Fibroblast of lung (primary cell): ENCODE data around the gene SNX3. TPM values are rescaled to one million over a fixed set of nuclear protein-coding genes. Genes with fewer than 3 reads are reported as not detected.

ENCODE experiments used
- DNase-seq, 2 donors: peaks; one replicate each; pipeline versions ENCODE4 v3.0.0 to v3.0.0-alpha.2; 2010; ENCODE audit warnings: low read depth in 2 of 2
- H2AFZ ChIP-seq: 2 replicates; pipeline ENCODE4 v1.5.1; 2012; ENCODE audit warnings: low read length, control low read depth, inconsistent platforms
- H3K27ac ChIP-seq: 2 replicates; pipeline ENCODE4 v1.5.1; 2011; ENCODE audit warnings: low read length, control low read depth; ENCODE audit not compliant: insufficient read depth
- H3K27me3 ChIP-seq: 2 replicates; pipeline ENCODE4 v1.5.1; 2011; ENCODE audit warnings: mild to moderate bottlenecking, low read length; ENCODE audit not compliant: control insufficient read depth, insufficient read depth
- H3K36me3 ChIP-seq: 2 replicates; pipeline ENCODE4 v1.5.1; 2011; ENCODE audit warnings: low read length; ENCODE audit not compliant: control insufficient read depth, insufficient read depth
- H3K4me1 ChIP-seq: 2 replicates; pipeline ENCODE4 v1.5.1; 2011; ENCODE audit warnings: low read length; ENCODE audit not compliant: control insufficient read depth, insufficient read depth; ENCODE audit errors: extremely low read depth
- H3K4me2 ChIP-seq: 2 replicates; pipeline ENCODE4 v1.5.1; 2011; ENCODE audit warnings: low read length, control low read depth; ENCODE audit not compliant: insufficient read depth; ENCODE audit errors: extremely low read depth
- H3K4me3 ChIP-seq, 4 experiments: fragments of 200-600 bp in 1 of 4; sonication (generic) in 1 of 4; replicated peaks in 1 of 4; 2 replicates each; pipeline ENCODE4 v1.5.1; 2011 to 2016; ENCODE audit warnings: low read length in 4 of 4, low read depth in 3 of 4, mild to moderate bottlenecking in 3 of 4, control low read depth in 2 of 4, inconsistent platforms in 1 of 4, mixed read lengths in 1 of 4; ENCODE audit not compliant: insufficient read depth in 1 of 4; ENCODE audit errors: control extremely low read depth in 1 of 4
- H3K79me2 ChIP-seq: 2 replicates; pipeline ENCODE4 v1.5.1; 2012; ENCODE audit warnings: mild to moderate bottlenecking, low read length, inconsistent platforms; ENCODE audit not compliant: control insufficient read depth, insufficient read depth
- H3K9ac ChIP-seq: 2 replicates; pipeline ENCODE4 v1.5.1; 2011; ENCODE audit warnings: mild to moderate bottlenecking, low read length, control low read depth; ENCODE audit not compliant: insufficient read depth
- H3K9me3 ChIP-seq: 2 replicates; pipeline ENCODE4 v1.5.1; 2012; ENCODE audit warnings: low read depth, low read length; ENCODE audit not compliant: control insufficient read depth, insufficient read depth
- H4K20me1 ChIP-seq: 2 replicates; pipeline ENCODE4 v1.5.1; 2011; ENCODE audit warnings: low read length; ENCODE audit not compliant: control insufficient read depth, insufficient read depth; ENCODE audit errors: extremely low read depth
- EZH2 ChIP-seq: IDR thresholded peaks from 2 replicates; pipeline ENCODE4 v1.5.1; 2012; ENCODE audit warnings: low read length, control low read depth, mild to moderate bottlenecking; ENCODE audit errors: missing control alignments
- polyA plus RNA-seq, 2 donors: library from polyadenylated mRNA; depleted of rRNA in 1 of 2; stranded (reverse) in 1 of 2; unstranded in 1 of 2; fragments of >200 nt; gene quantifications; 2 replicates each; pipeline ENCODE4 v1.2.1, GENCODE V29; 2011 to 2012; ENCODE audit warnings: missing spikeins in 1 of 2
- total RNA-seq: library from RNA; depleted of rRNA; stranded (reverse); fragments of >200 nt; gene quantifications from 2 replicates; pipeline ENCODE4 v1.2.1, GENCODE V29; 2014
- TF ChIP-seq, protein P1 (sequence below), 2 donors: IDR thresholded peaks in 1 of 2; conservative IDR thresholded peaks in 1 of 2; 1 replicate in 1 of 2; 2 replicates in 1 of 2; pipeline ENCODE4 v1.5.1; 2011 to 2012; ENCODE audit warnings: low read length in 2 of 2, control low read depth in 1 of 2, inconsistent platforms in 1 of 2, low read depth in 1 of 2, mild to moderate bottlenecking in 1 of 2

SNX3 gene
- total and polyA plus RNA-seq, 2 donors (not counting 1 experiment from before 2014, with no cell fraction given), result 209 to 428 TPM

DNA sequence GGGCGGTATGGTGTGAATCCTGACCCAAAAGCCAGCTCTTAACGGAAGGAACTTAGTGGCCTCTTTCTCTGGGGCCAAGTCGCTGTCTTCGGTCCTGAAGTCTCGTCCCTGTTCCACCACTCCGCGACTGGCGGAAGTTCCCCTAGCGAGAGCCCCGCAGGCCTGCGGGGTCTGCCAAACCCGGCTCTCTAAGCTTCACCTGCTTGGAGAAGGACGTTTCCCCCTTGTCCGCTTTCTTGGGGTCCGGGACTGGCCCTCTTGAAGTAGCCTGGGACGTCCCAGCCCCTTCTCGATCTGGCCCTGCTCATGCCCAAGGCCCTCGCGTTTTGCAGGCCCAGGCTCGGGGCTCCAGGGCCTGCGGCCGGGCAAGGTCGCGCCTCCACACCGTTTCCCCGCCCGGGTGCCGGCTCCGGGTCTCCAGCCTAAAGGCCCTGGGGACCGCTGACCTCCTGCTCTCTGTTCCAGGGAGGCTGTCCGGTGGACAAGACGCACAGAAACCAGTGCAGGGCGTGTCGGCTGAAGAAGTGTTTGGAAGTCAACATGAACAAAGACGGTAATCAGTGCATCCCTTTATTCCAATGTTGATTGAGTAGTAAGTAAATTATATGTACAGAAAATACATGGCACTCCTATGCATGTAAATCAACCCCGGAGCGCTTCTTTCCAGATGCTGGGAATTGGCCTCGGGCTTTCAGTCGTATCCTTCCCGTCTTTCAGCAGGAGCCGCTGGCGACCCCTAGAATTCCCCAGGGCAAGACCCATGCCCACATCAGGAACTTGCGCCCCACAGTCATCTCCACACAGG, 86.3 kb downstream of the SNX3 start:
- no peak overlapping the region for H3K27ac ChIP-seq
- H2AFZ ChIP-seq, result no peak overlapping the region
- no peaks in the 10 kb centered on the region for H3K36me3 ChIP-seq
- no peaks in the 10 kb centered on the region for H3K79me2 ChIP-seq
- peaks cover 78% of the 10 kb centered on the region for H3K27me3 ChIP-seq
- TF ChIP-seq, protein P1, sequence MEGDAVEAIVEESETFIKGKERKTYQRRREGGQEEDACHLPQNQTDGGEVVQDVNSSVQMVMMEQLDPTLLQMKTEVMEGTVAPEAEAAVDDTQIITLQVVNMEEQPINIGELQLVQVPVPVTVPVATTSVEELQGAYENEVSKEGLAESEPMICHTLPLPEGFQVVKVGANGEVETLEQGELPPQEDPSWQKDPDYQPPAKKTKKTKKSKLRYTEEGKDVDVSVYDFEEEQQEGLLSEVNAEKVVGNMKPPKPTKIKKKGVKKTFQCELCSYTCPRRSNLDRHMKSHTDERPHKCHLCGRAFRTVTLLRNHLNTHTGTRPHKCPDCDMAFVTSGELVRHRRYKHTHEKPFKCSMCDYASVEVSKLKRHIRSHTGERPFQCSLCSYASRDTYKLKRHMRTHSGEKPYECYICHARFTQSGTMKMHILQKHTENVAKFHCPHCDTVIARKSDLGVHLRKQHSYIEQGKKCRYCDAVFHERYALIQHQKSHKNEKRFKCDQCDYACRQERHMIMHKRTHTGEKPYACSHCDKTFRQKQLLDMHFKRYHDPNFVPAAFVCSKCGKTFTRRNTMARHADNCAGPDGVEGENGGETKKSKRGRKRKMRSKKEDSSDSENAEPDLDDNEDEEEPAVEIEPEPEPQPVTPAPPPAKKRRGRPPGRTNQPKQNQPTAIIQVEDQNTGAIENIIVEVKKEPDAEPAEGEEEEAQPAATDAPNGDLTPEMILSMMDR (conservative IDR thresholded peaks at IDR 0.05 in 1 of 2, IDR thresholded peaks at IDR 0.05 in 1 of 2; ENCODE audit: low read depth in 1 of 2, low read length in 2 of 2), result no peak
- TF ChIP-seq EZH2, result no peak
- no peak overlapping the region for H3K4me2 ChIP-seq
- no peaks in the 10 kb centered on the region for H3K9me3 ChIP-seq
- H4K20me1 ChIP-seq, result no peaks in the 10 kb centered on the region
- no peaks in the 10 kb centered on the region for H3K4me1 ChIP-seq
- no peak overlapping the region for H3K9ac ChIP-seq
- DNase-seq, result peak; percentile 23 to 49
- no peak overlapping the region for H3K4me3 ChIP-seq

DNA sequence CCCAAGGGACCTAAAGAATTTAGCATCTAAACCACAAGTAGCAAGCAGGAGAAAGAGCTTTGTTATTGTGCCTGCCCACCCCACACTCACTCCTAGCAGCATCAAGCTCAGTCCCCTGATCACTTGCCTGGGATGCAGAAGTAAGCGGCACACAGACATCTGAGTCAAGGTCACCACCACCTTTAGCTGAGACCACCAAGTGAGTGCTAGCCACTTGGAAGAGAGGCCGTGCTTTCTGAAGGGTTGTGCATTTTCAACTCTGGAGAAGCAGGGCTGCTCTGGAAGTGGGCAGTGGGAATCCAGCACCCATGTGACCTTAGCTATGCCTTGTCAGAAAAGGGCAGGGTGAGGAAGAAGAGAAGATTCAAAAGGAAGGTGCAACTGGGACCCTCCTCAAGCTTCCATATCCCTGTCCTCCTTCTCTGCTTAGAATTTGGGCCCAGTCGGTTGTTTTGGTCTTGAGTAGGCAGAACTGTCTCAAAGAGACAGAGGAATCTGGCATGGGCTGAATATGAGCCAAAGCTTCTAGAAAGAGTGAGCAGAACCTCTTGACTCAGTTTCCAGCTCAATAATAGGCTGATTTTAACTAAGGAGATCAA, 88.8 kb downstream of the SNX3 start:
- Histone ChIP-seq H3K4me1 (no peaks in the 10 kb centered on the region), H3K36me3 (no peaks in the 10 kb centered on the region), H3K9me3 (no peaks in the 10 kb centered on the region), H3K27me3 (peaks cover 88% of the 10 kb centered on the region), H3K4me3 (no peak overlapping the region), H3K27ac (no peak overlapping the region), H2AFZ (no peak overlapping the region), H3K4me2 (no peak overlapping the region), H3K9ac (no peak overlapping the region), H4K20me1 (no peaks in the 10 kb centered on the region), H3K79me2 (no peaks in the 10 kb centered on the region)
- no peak for TF ChIP-seq EZH2
- TF ChIP-seq, protein P1 (conservative IDR thresholded peaks at IDR 0.05 in 1 of 2, IDR thresholded peaks at IDR 0.05 in 1 of 2; ENCODE audit: low read depth in 1 of 2, low read length in 2 of 2), result no peak
- DNase-seq, result no peak

DNA sequence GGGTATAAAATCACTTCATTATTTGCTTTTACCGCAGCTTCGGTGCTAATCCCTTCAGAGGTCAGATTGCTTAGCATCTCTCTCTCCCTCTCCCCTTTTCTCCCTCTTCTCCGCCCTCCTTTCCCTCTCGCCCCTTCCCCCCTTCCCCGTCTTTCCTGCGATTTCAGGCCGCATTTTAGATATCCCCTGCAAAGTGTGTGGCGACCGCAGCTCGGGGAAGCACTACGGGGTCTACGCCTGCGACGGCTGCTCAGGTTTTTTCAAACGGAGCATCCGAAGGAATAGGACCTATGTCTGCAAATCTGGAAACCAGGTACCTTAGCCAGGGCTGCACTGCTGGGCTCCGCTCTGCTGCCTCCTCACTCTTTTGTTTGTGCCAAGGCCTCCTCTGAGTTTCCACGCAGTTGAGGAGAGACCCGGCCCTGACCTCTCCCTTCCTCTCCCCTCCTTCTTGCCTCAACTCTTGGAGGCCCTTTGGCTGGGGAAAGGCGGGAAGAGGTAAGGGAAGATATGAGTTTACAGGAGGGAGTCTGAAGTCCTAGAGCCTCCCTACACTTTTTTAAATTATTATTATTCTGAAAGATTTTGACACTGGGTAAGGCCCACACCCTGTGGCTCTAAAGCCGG, 89.4 kb downstream of the SNX3 start:
- Histone ChIP-seq H3K4me1 (no peaks in the 10 kb centered on the region), H4K20me1 (no peaks in the 10 kb centered on the region), H3K79me2 (no peaks in the 10 kb centered on the region), H3K9ac (no peak overlapping the region), H3K4me3 (no peak overlapping the region), H2AFZ (no peak overlapping the region), H3K4me2 (no peak overlapping the region), H3K27ac (no peak overlapping the region), H3K36me3 (no peaks in the 10 kb centered on the region), H3K27me3 (peaks cover 87% of the 10 kb centered on the region), H3K9me3 (no peaks in the 10 kb centered on the region)
- DNase-seq, result no peak
- TF ChIP-seq EZH2, result peak; percentile 57
- TF ChIP-seq, protein P1 (conservative IDR thresholded peaks at IDR 0.05 in 1 of 2, IDR thresholded peaks at IDR 0.05 in 1 of 2; ENCODE audit: low read depth in 1 of 2, low read length in 2 of 2), result no peak
